H9 (cell line): Measurements from ENCODE around the gene POLN. TPM values are rescaled to one million over a fixed set of nuclear protein-coding genes. Genes with fewer than 3 reads are reported as not detected.

ENCODE experiments used
- DNase-seq: peaks from one replicate; pipeline ENCODE4 v3.0.0-alpha.2; 2017
- H2AFZ ChIP-seq: one replicate; pipeline ENCODE4 v1.6.1; 2013; ENCODE audit warnings: mild to moderate bottlenecking, low read length, control low read depth, moderate library complexity
- H2AK5ac ChIP-seq: 2 replicates; pipeline ENCODE4 v1.6.1; 2013; ENCODE audit warnings: low read length, control low read depth, mixed read lengths; ENCODE audit not compliant: insufficient read length
- H2BK120ac ChIP-seq: one replicate; pipeline ENCODE4 v1.6.1; 2013; ENCODE audit warnings: low read depth, mild to moderate bottlenecking, low read length, control low read depth, inconsistent platforms; ENCODE audit not compliant: poor library complexity, severe bottlenecking
- H2BK12ac ChIP-seq: 2 replicates; pipeline ENCODE4 v1.6.1; 2013; ENCODE audit warnings: low read length, control low read depth, mixed read lengths, low read depth; ENCODE audit not compliant: insufficient read length
- H2BK15ac ChIP-seq: 2 replicates; pipeline ENCODE4 v1.6.1; 2013; ENCODE audit warnings: low read depth, low read length, control low read depth
- H2BK20ac ChIP-seq: one replicate; pipeline ENCODE4 v1.6.1; 2013; ENCODE audit warnings: low read depth, mild to moderate bottlenecking, low read length, control low read depth, inconsistent platforms; ENCODE audit not compliant: poor library complexity, severe bottlenecking
- H2BK5ac ChIP-seq: 2 replicates; pipeline ENCODE4 v1.6.1; 2013; ENCODE audit warnings: low read length, control low read depth, mixed read lengths; ENCODE audit not compliant: insufficient read length
- H3K14ac ChIP-seq: 2 replicates; pipeline ENCODE4 v1.6.1; 2013; ENCODE audit warnings: low read length, control low read depth; ENCODE audit not compliant: insufficient read depth
- H3K18ac ChIP-seq: 2 replicates; pipeline ENCODE4 v1.6.1; 2013; ENCODE audit warnings: low read depth, mild to moderate bottlenecking, mixed read lengths, low read length, control low read depth; ENCODE audit not compliant: insufficient read length
- H3K23ac ChIP-seq: 2 replicates; pipeline ENCODE4 v1.6.1; 2013; ENCODE audit warnings: low read length, control low read depth, mixed read lengths, low read depth; ENCODE audit not compliant: insufficient read length
- H3K23me2 ChIP-seq: 2 replicates; pipeline ENCODE4 v1.6.1; 2013; ENCODE audit warnings: low read depth, mild to moderate bottlenecking, mixed read lengths, low read length, control low read depth; ENCODE audit not compliant: insufficient read length, poor library complexity, severe bottlenecking
- H3K27ac ChIP-seq: 2 replicates; pipeline ENCODE4 v1.5.1; 2013; ENCODE audit warnings: low read length, control low read depth, mixed read lengths, low read depth; ENCODE audit not compliant: insufficient read length
- H3K27me3 ChIP-seq: 2 replicates; pipeline ENCODE4 v1.6.1; 2013; ENCODE audit warnings: low read length, control low read depth, inconsistent platforms; ENCODE audit not compliant: insufficient read depth
- H3K4ac ChIP-seq: 2 replicates; pipeline ENCODE4 v1.6.1; 2013; ENCODE audit warnings: low read depth, mild to moderate bottlenecking, control low read depth, inconsistent platforms, low read length, moderate library complexity
- H3K4me1 ChIP-seq: 2 replicates; pipeline ENCODE4 v1.6.1; 2013; ENCODE audit warnings: low read length, control low read depth, inconsistent platforms; ENCODE audit not compliant: insufficient read depth
- H3K4me2 ChIP-seq: 2 replicates; pipeline ENCODE4 v1.6.1; 2013; ENCODE audit warnings: low read length, control low read depth, mixed read lengths; ENCODE audit not compliant: insufficient read length, insufficient read depth
- H3K56ac ChIP-seq: 2 replicates; pipeline ENCODE4 v1.6.1; 2013; ENCODE audit warnings: low read depth, mild to moderate bottlenecking, mixed read lengths, low read length, control low read depth; ENCODE audit not compliant: insufficient read length
- H3K79me1 ChIP-seq: 2 replicates; pipeline ENCODE4 v1.6.1; 2013; ENCODE audit warnings: low read depth, mild to moderate bottlenecking, moderate library complexity, low read length, control low read depth, inconsistent platforms; ENCODE audit not compliant: insufficient read depth, poor library complexity, severe bottlenecking
- H3K79me2 ChIP-seq: 2 replicates; pipeline ENCODE4 v1.6.1; 2013; ENCODE audit warnings: low read length, control low read depth, inconsistent platforms; ENCODE audit not compliant: insufficient read depth
- H3K9ac ChIP-seq: 2 replicates; pipeline ENCODE4 v1.6.1; 2013; ENCODE audit warnings: low read length, control low read depth, mixed read lengths; ENCODE audit not compliant: insufficient read length; ENCODE audit errors: extremely low read depth
- H3K9me3 ChIP-seq: one replicate; pipeline ENCODE4 v1.6.1; 2013; ENCODE audit warnings: low read depth, low read length, inconsistent platforms; ENCODE audit not compliant: control insufficient read depth
- H3T11ph ChIP-seq: one replicate; pipeline ENCODE4 v1.6.1; 2013; ENCODE audit warnings: mild to moderate bottlenecking, low read length, control low read depth, inconsistent platforms
- H4K20me1 ChIP-seq: one replicate; pipeline ENCODE4 v1.6.1; 2013; ENCODE audit not compliant: control insufficient read depth, insufficient read length, insufficient read depth
- H4K5ac ChIP-seq: 2 replicates; pipeline ENCODE4 v1.6.1; 2013; ENCODE audit warnings: low read depth, mild to moderate bottlenecking, mixed read lengths, low read length, control low read depth; ENCODE audit not compliant: insufficient read length
- H4K8ac ChIP-seq: replicated peaks from 2 replicates; pipeline ENCODE4 v1.6.1; 2013; ENCODE audit warnings: low read length, control low read depth, mixed read lengths, low read depth; ENCODE audit not compliant: insufficient read length
- H4K91ac ChIP-seq: 2 replicates; pipeline ENCODE4 v1.6.1; 2013; ENCODE audit warnings: low read depth, mild to moderate bottlenecking, moderate library complexity, mixed read lengths, low read length, control low read depth; ENCODE audit not compliant: insufficient read length
- H3K27ac Mint-ChIP-seq, 3 experiments: 2 replicates in 2 of 3; 3 replicates in 1 of 3; pipeline ENCODE4 v1.8.0; 2020 to 2021; ENCODE audit warnings: mixed read lengths in 3 of 3, mild to moderate bottlenecking in 1 of 3, moderate library complexity in 1 of 3
- H3K27me3 Mint-ChIP-seq: 2 replicates; pipeline ENCODE4 v1.8.0; 2021; ENCODE audit warnings: low read depth, mild to moderate bottlenecking, moderate library complexity, mixed read lengths
- H3K36me3 Mint-ChIP-seq, 3 experiments: 2 replicates in 2 of 3; 3 replicates in 1 of 3; pipeline ENCODE4 v1.8.0; 2020 to 2021; ENCODE audit warnings: low read depth in 3 of 3, mixed read lengths in 3 of 3; ENCODE audit not compliant: insufficient read depth in 1 of 3
- H3K4me1 Mint-ChIP-seq, 2 experiments: 2 replicates each; pipeline ENCODE4 v1.8.0; 2020; ENCODE audit warnings: mixed read lengths in 2 of 2
- H3K4me3 Mint-ChIP-seq, 2 experiments: 2 replicates in 1 of 2; 3 replicates in 1 of 2; pipeline ENCODE4 v1.8.0; 2020 to 2021; ENCODE audit warnings: mild to moderate bottlenecking in 2 of 2, mixed read lengths in 2 of 2, moderate library complexity in 1 of 2
- H3K9me3 Mint-ChIP-seq, 2 experiments: 2 replicates in 1 of 2; 3 replicates in 1 of 2; pipeline ENCODE4 v1.8.0; 2020; ENCODE audit warnings: mild to moderate bottlenecking in 2 of 2, mixed read lengths in 2 of 2, moderate library complexity in 1 of 2
- total RNA-seq: library from RNA; stranded (reverse); gene quantifications from 2 replicates; pipeline ENCODE4 v1.2.1, GENCODE V29; 2021
- TF ChIP-seq, protein P1 (sequence below): fragments of 200-600 bp; sonication (generic); conservative IDR thresholded peaks from 3 replicates; pipeline ENCODE4 v1.8.0; 2021; ENCODE audit warnings: antibody characterized with exemption, mild to moderate bottlenecking

The POLN gene
- total RNA-seq, 1 experiment from 2014 or later: 0.74 TPM

DNA sequence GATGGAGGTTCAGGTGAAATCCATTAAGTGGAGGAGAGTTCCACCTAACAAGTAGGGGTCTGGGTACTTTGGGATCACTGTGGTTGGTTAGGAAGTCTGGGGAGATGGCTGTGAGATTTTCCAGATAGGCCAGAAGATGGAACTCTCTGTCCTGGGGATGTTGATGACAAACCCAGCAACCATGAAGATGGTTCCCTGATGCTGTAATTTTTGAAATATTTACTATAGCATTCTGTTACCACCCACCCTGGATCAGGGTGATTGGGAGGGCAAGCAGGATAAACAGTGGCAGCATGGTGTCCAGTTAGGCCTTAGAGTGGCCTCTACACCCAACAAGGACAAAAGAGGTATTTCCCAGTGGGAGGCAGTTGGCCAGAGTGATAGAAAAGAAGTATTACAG lies 217.2 kb downstream of the POLN start:
- peaks cover 10 to 12% of the 10 kb centered on the region in 2 experiments for H3K4me1 Mint-ChIP-seq
- Histone ChIP-seq H2BK120ac (no peak overlapping the region), H3K9me3 (no peaks in the 10 kb centered on the region), H2AK5ac (no peak overlapping the region), H4K8ac (no peak overlapping the region), H2BK15ac (no peak overlapping the region), H3T11ph (no peak overlapping the region), H4K5ac (no peak overlapping the region), H3K79me2 (no peaks in the 10 kb centered on the region), H2BK20ac (no peak overlapping the region), H3K14ac (no peak overlapping the region), H3K79me1 (no peaks in the 10 kb centered on the region), H2BK5ac (no peak overlapping the region), H2AFZ (no peak overlapping the region), H3K4me2 (no peak overlapping the region), H3K56ac (no peak overlapping the region), H3K4me1 (no peaks in the 10 kb centered on the region), H4K20me1 (no peaks in the 10 kb centered on the region), H4K91ac (no peak overlapping the region), H3K4ac (no peak overlapping the region), H3K9ac (no peak overlapping the region), H3K27ac (no peak overlapping the region), H3K27me3 (no peaks in the 10 kb centered on the region), H2BK12ac (no peak overlapping the region), H3K23me2 (no peaks in the 10 kb centered on the region), H3K23ac (no peak overlapping the region), H3K18ac (no peak overlapping the region)
- H3K9me3 Mint-ChIP-seq: peaks cover 16 to 18% of the 10 kb centered on the region in 2 experiments
- H3K36me3 Mint-ChIP-seq: peaks cover 0 to 8% (median 3%) of the 10 kb centered on the region in 3 experiments; a peak in 3 of 7 replicates
- TF ChIP-seq, protein P1, sequence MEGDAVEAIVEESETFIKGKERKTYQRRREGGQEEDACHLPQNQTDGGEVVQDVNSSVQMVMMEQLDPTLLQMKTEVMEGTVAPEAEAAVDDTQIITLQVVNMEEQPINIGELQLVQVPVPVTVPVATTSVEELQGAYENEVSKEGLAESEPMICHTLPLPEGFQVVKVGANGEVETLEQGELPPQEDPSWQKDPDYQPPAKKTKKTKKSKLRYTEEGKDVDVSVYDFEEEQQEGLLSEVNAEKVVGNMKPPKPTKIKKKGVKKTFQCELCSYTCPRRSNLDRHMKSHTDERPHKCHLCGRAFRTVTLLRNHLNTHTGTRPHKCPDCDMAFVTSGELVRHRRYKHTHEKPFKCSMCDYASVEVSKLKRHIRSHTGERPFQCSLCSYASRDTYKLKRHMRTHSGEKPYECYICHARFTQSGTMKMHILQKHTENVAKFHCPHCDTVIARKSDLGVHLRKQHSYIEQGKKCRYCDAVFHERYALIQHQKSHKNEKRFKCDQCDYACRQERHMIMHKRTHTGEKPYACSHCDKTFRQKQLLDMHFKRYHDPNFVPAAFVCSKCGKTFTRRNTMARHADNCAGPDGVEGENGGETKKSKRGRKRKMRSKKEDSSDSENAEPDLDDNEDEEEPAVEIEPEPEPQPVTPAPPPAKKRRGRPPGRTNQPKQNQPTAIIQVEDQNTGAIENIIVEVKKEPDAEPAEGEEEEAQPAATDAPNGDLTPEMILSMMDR: no peak
- no peak for DNase-seq
- H3K4me3 Mint-ChIP-seq: no peak overlapping the region
- H3K27me3 Mint-ChIP-seq: peaks cover 60% of the 10 kb centered on the region
- H3K27ac Mint-ChIP-seq: no peak overlapping the region

Other genes with a start within 250 kb of the POLN start
- gene NELFA, start 233.1 kb downstream of the POLN start, total RNA-seq: 54.0 and 55.0 TPM in 2 replicates
- gene NAT8L, start 182.8 kb downstream of the POLN start, total RNA-seq: 13.9 and 14.7 TPM in 2 replicates
- gene HAUS3, start within 50 bp of the POLN start, total RNA-seq: 18.0 and 19.1 TPM in 2 replicates
- gene MXD4, start 20.0 kb upstream of the POLN start, total RNA-seq: 24.1 and 25.4 TPM in 2 replicates
- 0.98 and 1.2 TPM in 2 replicates for gene ZFYVE28, start 176.5 kb upstream of the POLN start, total RNA-seq
- gene CFAP99, start 176.8 kb upstream of the POLN start, total RNA-seq: 0.13 and 0.35 TPM in 2 replicates
- 88.5 and 92.0 TPM in 2 replicates for gene RNF4, start 227.0 kb upstream of the POLN start, total RNA-seq